K562 (cell line): Measurements from ENCODE around the gene PRDM11.

Source experiments
- CBX8 ChIP-seq: fragments of 200-600 bp; sonication (generic); IDR thresholded peaks from 2 replicates; pipeline ENCODE4 v1.6.1; 2012; ENCODE audit warnings: borderline replicate concordance, mixed run types, low read depth, mild to moderate bottlenecking, moderate library complexity, mixed read lengths, low read length, control low read depth, inconsistent platforms; ENCODE audit not compliant: poor library complexity, severe bottlenecking; ENCODE audit errors: extremely low read depth
- EGR1 ChIP-seq: fragments of 450-650 bp; conservative IDR thresholded peaks from 2 replicates; pipeline ENCODE4 v1.6.1; 2017; ENCODE audit warnings: mild to moderate bottlenecking
- ETV6 ChIP-seq, 3 experiments: fragments of 150-350 bp in 1 of 3; sonication (generic) in 1 of 3; formaldehyde crosslinking in 1 of 3; IDR thresholded peaks; 2 replicates each; pipeline versions ENCODE4 v1.6.1 to v1.8.0; 2014 to 2022; ENCODE audit warnings: borderline replicate concordance in 2 of 3, low read depth in 2 of 3, antibody characterized with exemption in 1 of 3, low read length in 1 of 3, mild to moderate bottlenecking in 1 of 3, missing genetic modification reagents in 1 of 3
- GTF2F1 ChIP-seq: IDR thresholded peaks from 2 replicates; pipeline ENCODE4 v1.6.1; 2011; ENCODE audit warnings: low read depth, low read length, improper control_type of control experiment
- TAF1 ChIP-seq: IDR thresholded peaks from 2 replicates; pipeline ENCODE4 v1.6.1; 2011; ENCODE audit warnings: mild to moderate bottlenecking, low read length, moderate library complexity; ENCODE audit not compliant: insufficient read depth, control insufficient read depth, severe bottlenecking; ENCODE audit errors: extremely low read depth
- ZNF24 ChIP-seq: fragments of 450-650 bp; IDR thresholded peaks from 2 replicates; pipeline ENCODE4 v1.6.1; 2016
- ZNF280B ChIP-seq: fragments of 250-450 bp; sonication (Bioruptor Pico); IDR thresholded peaks from 2 replicates; pipeline ENCODE4 v1.5.1; 2021; ENCODE audit warnings: mild to moderate bottlenecking
- TF ChIP-seq, protein P1 (sequence below): sonication (generic); formaldehyde crosslinking; IDR thresholded peaks from 2 replicates; pipeline ENCODE4 v1.8.1; 2023; ENCODE audit warnings: mild to moderate bottlenecking, missing genetic modification reagents

DNA sequence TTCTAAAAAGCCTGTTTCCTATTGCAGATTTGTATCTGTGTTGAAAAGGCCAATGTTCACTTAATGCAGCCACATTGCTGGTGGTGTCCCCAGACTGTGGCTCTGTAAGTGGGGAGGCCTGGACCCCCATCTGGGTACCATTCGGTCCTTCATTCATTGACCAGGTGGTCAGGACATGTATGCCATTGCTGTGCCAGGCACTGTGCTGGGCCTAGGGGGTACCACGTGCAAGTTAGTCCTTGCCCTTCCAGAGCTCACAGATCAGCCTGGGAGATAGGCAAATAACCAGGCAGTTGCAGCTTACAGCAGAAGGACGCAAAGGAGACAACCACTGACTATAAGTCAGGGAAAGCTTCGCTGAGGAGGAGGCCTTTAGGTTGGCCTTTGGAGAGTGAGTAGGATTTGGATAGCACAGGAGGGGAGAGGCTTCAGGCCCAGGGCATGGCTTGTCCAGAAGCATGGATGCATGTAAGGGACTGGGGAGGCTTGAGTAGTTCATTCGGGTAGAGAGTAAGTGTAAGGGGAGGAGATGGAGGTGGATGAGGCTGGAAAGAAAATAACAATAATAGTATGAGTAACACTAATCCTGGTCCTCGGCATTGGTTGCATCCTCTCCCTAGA is 5.0 kb downstream of the PRDM11 start:
- TF ChIP-seq CBX8 (no peak), ZNF24 (no peak), ZNF280B (CRISPR knock-in tag) (no peak), GTF2F1 (no peak), EGR1 (no peak), ETV6 (IDR thresholded peaks at IDR 0.05; ENCODE audit: borderline replicate concordance in 1 of 2, low read depth in 2 of 2, low read length in 1 of 2) (no peak), ETV6 (CRISPR knock-in tag; IDR thresholded peaks at IDR 0.05; ENCODE audit: borderline replicate concordance) (no peak), TAF1 (no peak)
- TF ChIP-seq, protein P1, sequence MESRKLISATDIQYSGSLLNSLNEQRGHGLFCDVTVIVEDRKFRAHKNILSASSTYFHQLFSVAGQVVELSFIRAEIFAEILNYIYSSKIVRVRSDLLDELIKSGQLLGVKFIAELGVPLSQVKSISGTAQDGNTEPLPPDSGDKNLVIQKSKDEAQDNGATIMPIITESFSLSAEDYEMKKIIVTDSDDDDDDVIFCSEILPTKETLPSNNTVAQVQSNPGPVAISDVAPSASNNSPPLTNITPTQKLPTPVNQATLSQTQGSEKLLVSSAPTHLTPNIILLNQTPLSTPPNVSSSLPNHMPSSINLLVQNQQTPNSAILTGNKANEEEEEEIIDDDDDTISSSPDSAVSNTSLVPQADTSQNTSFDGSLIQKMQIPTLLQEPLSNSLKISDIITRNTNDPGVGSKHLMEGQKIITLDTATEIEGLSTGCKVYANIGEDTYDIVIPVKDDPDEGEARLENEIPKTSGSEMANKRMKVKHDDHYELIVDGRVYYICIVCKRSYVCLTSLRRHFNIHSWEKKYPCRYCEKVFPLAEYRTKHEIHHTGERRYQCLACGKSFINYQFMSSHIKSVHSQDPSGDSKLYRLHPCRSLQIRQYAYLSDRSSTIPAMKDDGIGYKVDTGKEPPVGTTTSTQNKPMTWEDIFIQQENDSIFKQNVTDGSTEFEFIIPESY (CRISPR knock-in tag), result no peak
